IPS-11a (cell line): Measurements from ENCODE around the gene TPR.

Experiments
- H3K4me3 ChIP-seq: one replicate; pipeline ENCODE4 v1.5.1; 2013; ENCODE audit warnings: low read depth, low read length, control low read depth

Gene TPR

GRCh38 chr1:186330758-186331157, 44.3 kb downstream of the TPR start:
- H3K4me3 ChIP-seq = no peak overlapping the region

GRCh38 chr1:186327331-186327730, 47.7 kb downstream of the TPR start:
- no peak overlapping the region for H3K4me3 ChIP-seq

- no peak overlapping the region for H3K4me3 ChIP-seq
Measured at GRCh38 chr1:186326009-186326408, 49.0 kb downstream of the TPR start.

GRCh38 chr1:186325239-186325638, 49.8 kb downstream of the TPR start:
- H3K4me3 ChIP-seq = no peak overlapping the region

GRCh38 chr1:186323865-186324264, 51.2 kb downstream of the TPR start:
- H3K4me3 ChIP-seq = no peak overlapping the region

GRCh38 chr1:186315570-186315969, 59.5 kb downstream of the TPR start:
- H3K4me3 ChIP-seq = no peak overlapping the region

- H3K4me3 ChIP-seq = no peak overlapping the region
Measured at GRCh38 chr1:186311375-186312051, 63.5 kb downstream of the TPR start.

GRCh38 chr1:186310307-186310706, 64.7 kb downstream of the TPR start:
- no peak overlapping the region for H3K4me3 ChIP-seq

GRCh38 chr1:186308264-186309060, 66.6 kb downstream of the TPR start:
- no peak overlapping the region for H3K4me3 ChIP-seq

- H3K4me3 ChIP-seq = no peak overlapping the region
Measured at GRCh38 chr1:186307445-186307844, 67.6 kb downstream of the TPR start.

GRCh38 chr1:186306533-186306932, 68.5 kb downstream of the TPR start:
- H3K4me3 ChIP-seq = no peak overlapping the region

GRCh38 chr1:186304982-186305949, 69.8 kb downstream of the TPR start:
- H3K4me3 ChIP-seq = no peak overlapping the region

- H3K4me3 ChIP-seq = no peak overlapping the region
Measured at GRCh38 chr1:186303911-186304310, 71.1 kb downstream of the TPR start.

- H3K4me3 ChIP-seq = no peak overlapping the region
Measured at GRCh38 chr1:186302381-186302920, 72.6 kb downstream of the TPR start.

GRCh38 chr1:186301448-186301847, 73.6 kb downstream of the TPR start:
- no peak overlapping the region for H3K4me3 ChIP-seq

GRCh38 chr1:186300056-186300455, 75.0 kb downstream of the TPR start:
- no peak overlapping the region for H3K4me3 ChIP-seq

- no peak overlapping the region for H3K4me3 ChIP-seq
Measured at GRCh38 chr1:186299570-186299969, 75.5 kb downstream of the TPR start.

- H3K4me3 ChIP-seq = no peak overlapping the region
Measured at GRCh38 chr1:186298851-186299250, 76.2 kb downstream of the TPR start.

GRCh38 chr1:186297439-186298045, 77.5 kb downstream of the TPR start:
- no peak overlapping the region for H3K4me3 ChIP-seq

GRCh38 chr1:186295980-186296379, 79.1 kb downstream of the TPR start, which contains the start of gene PRG4:
PRG4 (plus strand) TSS chr1:186296279.
- H3K4me3 ChIP-seq = no peak within 1 kb of the TSS

- H3K4me3 ChIP-seq = no peak overlapping the region
Measured at GRCh38 chr1:186292875-186293274, 82.2 kb downstream of the TPR start.
